Urinary bladder (tissue), 4 donors: ENCODE data around the gene FAM89B. TPM values are rescaled to one million over a fixed set of nuclear protein-coding genes. Genes with fewer than 3 reads are reported as not detected.

Source experiments
- DNase-seq: peaks from one replicate; pipeline ENCODE4 v3.0.0-alpha.2; 2015; ENCODE audit errors: extremely low spot score
- H3K27ac ChIP-seq: one replicate; pipeline ENCODE4 v1.5.1; 2013; ENCODE audit warnings: low read depth, mild to moderate bottlenecking, moderate library complexity
- H3K36me3 ChIP-seq: one replicate; pipeline ENCODE4 v1.6.1; 2013; ENCODE audit warnings: mild to moderate bottlenecking, moderate library complexity; ENCODE audit not compliant: insufficient read depth
- H3K4me1 ChIP-seq: one replicate; pipeline ENCODE4 v1.6.1; 2013; ENCODE audit warnings: mild to moderate bottlenecking, moderate library complexity; ENCODE audit not compliant: insufficient read depth
- H3K4me3 ChIP-seq: one replicate; pipeline ENCODE4 v1.5.1; 2013; ENCODE audit warnings: low read depth, low read length
- WGBS: extraction: QIAGEN DNeasy Blood & Tissue Kit; methylation state at CpG from one replicate; pipeline ENCODE4 v1.1.7; 2013; 5-methylcytosine and 5-hydroxymethylcytosine counted together
- polyA plus RNA-seq: library from polyadenylated mRNA; stranded (reverse); fragments of 200-250 nt; gene quantifications from one replicate; pipeline ENCODE4 v1.2.3, GENCODE V29; 2013
- total RNA-seq: library from RNA; depleted of rRNA; stranded (reverse); fragments of >200 nt; gene quantifications from one replicate; pipeline ENCODE4 v1.2.3, GENCODE V29; 2014
- donor health status: healthy with polysubstance abuse.
- donor health status: healthy.

Gene FAM89B
- total and polyA plus RNA-seq, 2 donors: 10.9 to 82.7 TPM

DNA sequence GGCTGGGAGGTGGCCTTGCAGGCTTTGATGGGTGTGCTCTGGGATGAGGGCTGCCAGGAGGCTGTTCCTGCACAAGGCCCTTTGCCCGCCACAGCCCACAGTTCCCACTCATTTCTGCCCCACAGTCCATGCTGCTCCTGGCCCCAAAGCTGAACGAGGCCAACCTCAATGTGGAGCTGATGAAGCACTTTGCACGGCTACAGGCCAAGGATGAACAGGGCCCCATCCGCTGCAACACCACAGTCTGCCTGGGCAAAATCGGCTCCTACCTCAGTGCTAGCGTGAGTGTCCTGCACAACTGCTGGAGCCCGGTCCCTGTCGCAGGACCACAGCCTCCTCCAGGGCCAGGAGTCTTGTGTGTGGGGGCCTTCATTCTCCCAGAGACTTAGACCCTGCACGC lies 37.2 kb upstream of the FAM89B start:
- whole genome bisulfite sequencing: 85% methylated on average over 9 of the region's 9 CpGs
- Histone ChIP-seq H3K4me1 (no peaks in the 10 kb centered on the region), H3K27ac (no peak overlapping the region), H3K4me3 (no peak overlapping the region), H3K36me3 (no peaks in the 10 kb centered on the region)
- no peak for DNase-seq

DNA sequence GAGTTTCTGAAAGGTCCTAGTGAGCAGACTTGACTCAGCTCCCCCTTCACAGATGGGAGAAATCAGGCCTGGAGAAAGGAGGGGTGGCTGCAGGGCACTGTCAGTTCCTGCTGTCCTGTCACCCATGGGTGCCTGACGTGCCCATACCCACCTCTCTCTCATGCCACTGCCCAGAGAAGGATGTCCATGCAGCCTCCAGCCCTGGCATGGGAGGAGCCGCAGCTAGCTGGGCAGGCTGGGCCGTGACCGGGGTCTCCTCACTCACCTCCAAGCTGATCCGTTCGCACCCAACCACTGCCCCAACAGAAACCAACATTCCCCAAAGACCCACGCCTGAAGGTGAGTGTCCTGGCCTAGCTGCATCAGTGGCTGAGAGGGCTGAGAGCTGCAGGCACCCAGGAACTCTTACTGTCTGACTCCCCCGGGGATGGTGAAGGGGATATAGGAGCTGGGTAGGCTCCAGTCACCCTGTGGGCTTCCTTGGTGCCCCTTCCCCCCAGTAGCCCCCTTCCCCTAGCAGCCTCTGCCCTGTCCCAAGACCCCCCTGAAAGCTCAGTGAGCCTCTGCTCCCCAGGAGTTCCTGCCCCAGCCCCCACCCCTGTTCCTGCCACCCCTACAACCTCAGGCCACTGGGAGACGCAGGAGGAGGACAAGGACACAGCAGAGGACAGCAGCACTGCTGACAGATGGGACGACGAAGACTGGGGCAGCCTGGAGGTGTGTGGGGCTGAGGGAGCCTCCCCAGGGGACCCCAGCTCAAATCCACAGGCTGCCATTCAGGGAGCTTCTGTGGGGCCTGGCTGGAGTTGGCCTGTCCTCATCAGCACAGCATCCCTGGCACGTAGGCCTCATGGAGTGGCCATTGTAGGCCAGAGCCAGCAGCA lies 35.7 kb upstream of the FAM89B start:
- Histone ChIP-seq H3K27ac (no peak overlapping the region), H3K4me3 (no peak overlapping the region), H3K36me3 (no peaks in the 10 kb centered on the region), H3K4me1 (no peaks in the 10 kb centered on the region)
- WGBS: 83% methylated on average over 12 of the region's 12 CpGs
- no peak for DNase-seq

- Histone ChIP-seq H3K4me1 (no peaks in the 10 kb centered on the region), H3K4me3 (no peak overlapping the region), H3K36me3 (no peaks in the 10 kb centered on the region), H3K27ac (no peak overlapping the region)
- WGBS: 90% methylated on average over 2 of the region's 2 CpGs
- no peak for DNase-seq
Observed at GRCh38 chr11:65537296-65537597, 35.1 kb upstream of the FAM89B start.

DNA sequence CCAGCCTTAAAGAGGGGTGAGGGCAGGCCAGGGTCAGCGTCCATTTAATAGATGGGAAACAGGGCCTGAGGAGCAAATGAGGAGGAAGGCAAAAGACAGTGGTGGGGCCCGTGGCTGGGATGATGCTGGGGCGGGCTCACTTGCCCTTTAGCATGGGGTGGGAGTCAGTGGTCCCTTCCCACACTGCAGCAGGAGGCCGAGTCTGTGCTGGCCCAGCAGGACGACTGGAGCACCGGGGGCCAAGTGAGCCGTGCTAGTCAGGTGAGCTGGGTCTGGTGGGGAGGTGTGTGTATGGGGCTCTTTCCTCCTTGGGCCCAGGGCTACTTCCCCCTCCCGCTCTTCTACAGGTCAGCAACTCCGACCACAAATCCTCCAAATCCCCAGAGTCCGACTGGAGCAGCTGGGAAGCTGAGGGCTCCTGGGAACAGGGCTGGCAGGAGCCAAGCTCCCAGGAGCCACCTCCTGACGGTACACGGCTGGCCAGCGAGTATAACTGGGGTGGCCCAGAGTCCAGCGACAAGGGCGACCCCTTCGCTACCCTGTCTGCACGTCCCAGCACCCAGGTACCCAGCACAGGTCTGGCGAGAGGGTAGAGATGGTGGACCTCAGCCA lies 34.6 kb upstream of the FAM89B start:
- no peaks in the 10 kb centered on the region for H3K4me1 ChIP-seq
- H3K4me3 ChIP-seq: no peak overlapping the region
- 74% methylated on average over 18 of the region's 18 CpGs for WGBS
- no peaks in the 10 kb centered on the region for H3K36me3 ChIP-seq
- no peak for DNase-seq
- H3K27ac ChIP-seq: no peak overlapping the region

- WGBS: 80% methylated on average over 43 of the region's 43 CpGs
- no peak for DNase-seq
- H3K4me3 ChIP-seq: no peak overlapping the region
- H3K4me1 ChIP-seq: no peaks in the 10 kb centered on the region
- H3K36me3 ChIP-seq: no peaks in the 10 kb centered on the region
- no peak overlapping the region for H3K27ac ChIP-seq
Observed at GRCh38 chr11:65538232-65538914, 34.0 kb upstream of the FAM89B start.

GRCh38 chr11:65538915-65539743 lies 33.2 kb upstream of the FAM89B start:
- peak overlapping the region; percentile 68 for H3K27ac ChIP-seq
- no peaks in the 10 kb centered on the region for H3K36me3 ChIP-seq
- H3K4me3 ChIP-seq: no peak overlapping the region
- 78% methylated on average over 92 of the region's 92 CpGs for WGBS
- DNase-seq: no peak
- no peaks in the 10 kb centered on the region for H3K4me1 ChIP-seq

- no peak for DNase-seq
- H3K4me3 ChIP-seq: peak overlapping the region; percentile 36
- H3K27ac ChIP-seq: peak overlapping the region; percentile 68
- no peaks in the 10 kb centered on the region for H3K36me3 ChIP-seq
- WGBS: 14% methylated on average over 60 of the region's 60 CpGs
- no peaks in the 10 kb centered on the region for H3K4me1 ChIP-seq
Observed at GRCh38 chr11:65539744-65540289, 32.5 kb upstream of the FAM89B start.

DNA sequence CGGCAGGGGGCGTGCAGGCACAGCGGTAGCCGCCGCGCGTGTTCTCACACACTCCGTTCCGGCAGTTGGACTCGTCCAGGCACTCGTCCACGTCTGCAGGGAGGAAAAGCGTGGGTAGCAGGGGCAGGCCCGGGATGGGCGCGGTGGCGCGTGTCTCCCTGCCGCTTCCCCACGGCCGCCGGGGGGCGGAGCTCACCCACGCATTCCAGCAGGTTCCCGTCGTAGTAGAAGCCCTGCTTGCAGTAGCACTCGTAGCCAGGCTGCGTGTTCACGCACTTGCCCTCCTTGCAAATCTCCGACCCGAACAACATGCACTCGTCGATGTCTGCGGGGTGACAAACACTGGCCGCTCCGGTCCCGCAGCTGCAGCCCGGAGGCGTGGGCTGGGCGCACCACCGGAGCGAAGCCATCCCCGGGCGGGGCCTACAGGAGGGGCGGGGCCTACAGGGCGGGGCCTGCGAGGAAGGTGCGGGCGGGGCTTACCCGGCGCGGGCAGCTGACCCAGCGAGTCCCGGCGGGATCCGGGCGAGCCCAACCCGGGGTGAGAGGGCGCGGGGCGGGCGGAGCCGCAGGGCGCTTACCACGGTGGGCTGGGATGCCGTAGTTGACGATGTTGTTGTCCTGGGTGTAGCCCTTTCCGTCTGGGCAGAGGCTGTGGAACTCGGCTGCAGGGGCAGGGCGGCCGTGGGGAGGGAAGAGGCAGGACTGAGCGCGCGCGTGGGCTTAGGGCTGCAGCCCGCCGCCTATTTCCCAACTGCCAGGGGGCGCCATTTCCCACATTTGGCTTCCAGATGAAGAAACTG lies 31.8 kb upstream of the FAM89B start:
- H3K27ac ChIP-seq: peak overlapping the region; percentile 97
- no peak for DNase-seq
- H3K4me3 ChIP-seq: peak overlapping the region; percentile 36
- no peaks in the 10 kb centered on the region for H3K36me3 ChIP-seq
- under 1% methylated on average over 78 of the region's 78 CpGs for WGBS
- H3K4me1 ChIP-seq: no peaks in the 10 kb centered on the region

DNA sequence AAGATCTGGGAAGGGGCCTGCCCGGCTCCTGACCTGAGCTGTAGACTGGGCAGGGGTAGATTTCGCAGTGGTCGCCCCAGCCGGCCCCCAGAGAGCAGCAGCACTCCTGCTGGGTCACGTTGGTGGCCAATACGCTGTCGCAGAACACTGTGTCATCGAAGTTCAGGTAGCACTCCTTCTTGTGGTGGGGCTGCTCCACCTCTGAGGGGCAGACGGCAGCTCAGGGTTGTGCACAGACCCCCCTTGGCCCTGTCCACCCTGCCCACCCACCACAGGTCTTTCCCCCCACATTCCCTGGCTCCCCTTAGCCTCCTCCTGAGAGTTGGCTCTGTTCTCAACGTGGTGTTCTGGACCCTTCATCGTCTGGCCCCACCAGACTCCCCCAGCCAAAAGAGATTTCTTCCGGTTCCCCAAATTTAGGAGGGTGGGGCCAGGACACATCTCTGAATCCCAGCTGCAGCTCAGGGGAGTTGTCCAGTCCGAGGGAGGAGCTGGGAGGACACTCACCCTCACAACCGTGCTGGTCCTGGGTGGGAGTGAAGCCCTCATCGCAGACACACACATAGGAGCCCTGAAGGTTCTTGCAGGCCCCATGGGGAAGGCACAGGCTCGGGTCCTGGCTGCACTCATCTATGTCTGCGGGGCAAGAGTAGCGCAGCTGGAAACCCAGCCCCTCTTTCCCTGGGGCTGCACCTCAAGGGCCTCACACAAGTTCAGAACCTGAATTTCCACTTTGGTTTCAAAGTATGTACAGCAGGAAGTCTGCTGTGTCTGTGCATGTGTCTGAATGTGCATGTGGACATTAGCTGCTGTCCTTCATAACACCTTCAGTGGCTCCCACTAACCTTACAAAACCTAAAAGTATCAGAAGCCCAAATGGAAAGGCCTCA lies 31.0 kb upstream of the FAM89B start:
- H3K4me3 ChIP-seq: peak overlapping the region; percentile 36
- 34% methylated on average over 18 of the region's 18 CpGs for WGBS
- peak overlapping the region; percentile 97 for H3K27ac ChIP-seq
- H3K4me1 ChIP-seq: no peaks in the 10 kb centered on the region
- no peak for DNase-seq
- H3K36me3 ChIP-seq: no peaks in the 10 kb centered on the region

- no peaks in the 10 kb centered on the region for H3K4me1 ChIP-seq
- 94% methylated on average over 3 of the region's 3 CpGs for WGBS
Observed at GRCh38 chr11:65542738-65543390, 29.5 kb upstream of the FAM89B start.

DNA sequence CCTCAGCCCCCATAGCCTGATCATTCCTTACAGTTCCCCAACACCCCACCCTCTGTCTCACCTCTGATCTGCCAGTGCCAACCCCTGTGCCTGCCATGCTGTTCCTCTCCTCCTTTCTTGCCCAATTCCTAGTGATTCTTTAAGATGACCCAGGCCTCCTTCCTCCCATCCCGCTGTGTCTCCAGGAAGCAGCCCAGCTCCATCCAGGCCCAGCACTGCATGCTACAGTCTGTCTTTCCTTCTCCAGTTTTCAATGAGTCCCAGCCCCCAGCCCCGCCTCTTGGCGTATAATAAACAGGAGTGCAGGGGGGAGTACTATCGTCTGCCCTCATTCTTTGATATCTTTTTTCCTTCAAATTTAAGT lies 26.5 kb upstream of the FAM89B start:
- H3K27ac ChIP-seq: no peak overlapping the region
- WGBS: 76% methylated on average over 4 of the region's 4 CpGs
- no peaks in the 10 kb centered on the region for H3K36me3 ChIP-seq
- H3K4me1 ChIP-seq: no peaks in the 10 kb centered on the region
- no peak overlapping the region for H3K4me3 ChIP-seq
- no peak for DNase-seq

More at GRCh38 chr11:65542738-65543390, 29.5 kb upstream of the FAM89B start:
- H3K36me3 ChIP-seq: no peaks in the 10 kb centered on the region
- H3K27ac ChIP-seq: no peak overlapping the region
- no peak for DNase-seq
- no peak overlapping the region for H3K4me3 ChIP-seq
